ENCODE results near the gene EDIL3. TPM values are rescaled to one million over a fixed set of nuclear protein-coding genes. Genes with fewer than 3 reads are reported as not detected.

EDIL3 gene
- total RNA-seq, 1 donor from 2014 or later = 220 TPM

GRCh38 chr5:84383296-84383815 is 1.3 kb downstream of the EDIL3 start:
- peak overlapping the region; percentile 97 for H3K27ac Mint-ChIP-seq (ENCODE audit: unreplicated experiment)
- peak overlapping the region; percentile 97 for H3K4me3 Mint-ChIP-seq (ENCODE audit: unreplicated experiment)
- TF ChIP-seq, protein P1, sequence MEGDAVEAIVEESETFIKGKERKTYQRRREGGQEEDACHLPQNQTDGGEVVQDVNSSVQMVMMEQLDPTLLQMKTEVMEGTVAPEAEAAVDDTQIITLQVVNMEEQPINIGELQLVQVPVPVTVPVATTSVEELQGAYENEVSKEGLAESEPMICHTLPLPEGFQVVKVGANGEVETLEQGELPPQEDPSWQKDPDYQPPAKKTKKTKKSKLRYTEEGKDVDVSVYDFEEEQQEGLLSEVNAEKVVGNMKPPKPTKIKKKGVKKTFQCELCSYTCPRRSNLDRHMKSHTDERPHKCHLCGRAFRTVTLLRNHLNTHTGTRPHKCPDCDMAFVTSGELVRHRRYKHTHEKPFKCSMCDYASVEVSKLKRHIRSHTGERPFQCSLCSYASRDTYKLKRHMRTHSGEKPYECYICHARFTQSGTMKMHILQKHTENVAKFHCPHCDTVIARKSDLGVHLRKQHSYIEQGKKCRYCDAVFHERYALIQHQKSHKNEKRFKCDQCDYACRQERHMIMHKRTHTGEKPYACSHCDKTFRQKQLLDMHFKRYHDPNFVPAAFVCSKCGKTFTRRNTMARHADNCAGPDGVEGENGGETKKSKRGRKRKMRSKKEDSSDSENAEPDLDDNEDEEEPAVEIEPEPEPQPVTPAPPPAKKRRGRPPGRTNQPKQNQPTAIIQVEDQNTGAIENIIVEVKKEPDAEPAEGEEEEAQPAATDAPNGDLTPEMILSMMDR (IDR thresholded peaks at IDR 0.05; ENCODE audit: partially characterized antibody, unreplicated experiment) = no peak
- H3K4me1 Mint-ChIP-seq (ENCODE audit: low read depth, unreplicated experiment) = peaks cover 19% of the 10 kb centered on the region
- H3K9me3 Mint-ChIP-seq (ENCODE audit: unreplicated experiment) = peaks cover 24% of the 10 kb centered on the region
- no peak for DNase-seq
- H3K27me3 Mint-ChIP-seq (ENCODE audit: unreplicated experiment) = peaks cover 23% of the 10 kb centered on the region
- H3K36me3 Mint-ChIP-seq (ENCODE audit: unreplicated experiment) = no peaks in the 10 kb centered on the region

- Mint-ChIP-seq H3K36me3 (ENCODE audit: unreplicated experiment) (no peaks in the 10 kb centered on the region), H3K4me3 (ENCODE audit: unreplicated experiment) (peak overlapping the region; percentile 97), H3K27me3 (ENCODE audit: unreplicated experiment) (peaks cover 23% of the 10 kb centered on the region), H3K9me3 (ENCODE audit: unreplicated experiment) (peaks cover 24% of the 10 kb centered on the region), H3K4me1 (ENCODE audit: low read depth, unreplicated experiment) (peaks cover 20% of the 10 kb centered on the region), H3K27ac (ENCODE audit: unreplicated experiment) (peak overlapping the region; percentile 97)
- TF ChIP-seq, protein P1 (IDR thresholded peaks at IDR 0.05; ENCODE audit: partially characterized antibody, unreplicated experiment) = no peak
- peak; percentile 83 for DNase-seq
Observed at GRCh38 chr5:84382363-84383295, 2.1 kb downstream of the EDIL3 start.

DNA sequence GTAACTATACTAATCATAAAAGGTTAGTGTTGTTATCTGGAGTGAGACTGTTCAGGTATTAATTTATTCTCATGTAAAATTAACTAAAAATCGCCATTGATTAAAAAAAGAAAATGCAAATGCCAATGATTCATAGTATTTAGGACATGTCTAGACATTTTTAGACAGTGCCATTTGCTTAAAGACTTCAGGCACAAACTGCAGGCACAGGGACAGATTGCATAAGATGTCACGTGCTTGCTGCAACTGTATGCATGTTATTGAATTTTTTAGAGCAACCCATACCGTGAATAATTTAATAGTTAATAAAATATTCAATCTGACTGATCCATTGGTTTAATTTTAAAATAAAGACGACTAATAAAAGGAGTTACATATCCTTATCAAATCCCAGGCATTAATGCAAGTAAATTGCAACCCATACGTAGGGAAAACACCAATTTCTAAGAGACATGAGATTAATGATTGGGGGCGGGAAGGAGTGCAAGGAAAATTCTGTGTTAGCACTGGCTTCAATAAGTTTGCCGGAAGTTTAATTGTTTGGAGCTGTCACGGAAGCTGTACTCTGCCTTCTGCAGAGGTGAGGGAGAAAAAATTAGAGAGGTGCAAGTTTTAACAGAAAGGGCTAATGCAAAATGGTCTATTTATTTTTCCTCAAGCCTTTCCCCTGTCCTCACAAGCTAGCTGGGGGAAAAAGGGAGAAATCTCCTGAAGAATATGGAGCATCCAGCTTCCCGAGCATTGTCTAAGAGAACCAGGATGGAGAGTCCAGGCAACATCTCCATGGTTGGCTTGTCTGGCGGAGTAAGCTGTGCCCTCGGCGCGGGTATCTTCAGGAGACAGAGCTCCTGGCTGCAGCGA is 2.9 kb downstream of the EDIL3 start:
- Mint-ChIP-seq H3K4me1 (ENCODE audit: low read depth, unreplicated experiment) (peaks cover 20% of the 10 kb centered on the region), H3K27ac (ENCODE audit: unreplicated experiment) (peak overlapping the region; percentile 97), H3K27me3 (ENCODE audit: unreplicated experiment) (peaks cover 23% of the 10 kb centered on the region), H3K4me3 (ENCODE audit: unreplicated experiment) (peak overlapping the region; percentile 97), H3K36me3 (ENCODE audit: unreplicated experiment) (no peaks in the 10 kb centered on the region), H3K9me3 (ENCODE audit: unreplicated experiment) (peaks cover 24% of the 10 kb centered on the region)
- TF ChIP-seq, protein P1 (IDR thresholded peaks at IDR 0.05; ENCODE audit: partially characterized antibody, unreplicated experiment) = no peak
- DNase-seq = no peak

- no peak overlapping the region for H3K27ac Mint-ChIP-seq (ENCODE audit: unreplicated experiment)
- no peaks in the 10 kb centered on the region for H3K36me3 Mint-ChIP-seq (ENCODE audit: unreplicated experiment)
- peaks cover 16% of the 10 kb centered on the region for H3K9me3 Mint-ChIP-seq (ENCODE audit: unreplicated experiment)
- H3K27me3 Mint-ChIP-seq (ENCODE audit: unreplicated experiment) = peaks cover 15% of the 10 kb centered on the region
- H3K4me3 Mint-ChIP-seq (ENCODE audit: unreplicated experiment) = no peak overlapping the region
- peaks cover 12% of the 10 kb centered on the region for H3K4me1 Mint-ChIP-seq (ENCODE audit: low read depth, unreplicated experiment)
- no peak for DNase-seq
- TF ChIP-seq, protein P1 (IDR thresholded peaks at IDR 0.05; ENCODE audit: partially characterized antibody, unreplicated experiment) = no peak
Observed at GRCh38 chr5:84379749-84380148, 4.9 kb downstream of the EDIL3 start.
